SU-DHL-6 (cell line): ENCODE results near the gene EFCAB13.

Source experiments
- H2AFZ ChIP-seq: fragments of 200-600 bp; sonication (generic); 2 replicates; pipeline ENCODE4 v1.6.1; 2014; ENCODE audit warnings: low read depth, mild to moderate bottlenecking, moderate library complexity, mixed read lengths, antibody characterized with exemption, low read length; ENCODE audit not compliant: severe bottlenecking
- H3F3A ChIP-seq: fragments of 200-600 bp; shearing (Covaris generic); 2 replicates; pipeline ENCODE4 v1.6.0; 2016; ENCODE audit warnings: antibody characterized with exemption, mild to moderate bottlenecking; ENCODE audit not compliant: insufficient read depth
- H3K27ac ChIP-seq: fragments of 200-600 bp; sonication (generic); 2 replicates; pipeline ENCODE4 v1.5.1; 2016; ENCODE audit warnings: low read depth, mild to moderate bottlenecking, low read length, moderate library complexity, mixed read lengths
- H3K27me3 ChIP-seq: fragments of 200-600 bp; sonication (generic), shearing (Covaris generic); 2 replicates; pipeline ENCODE4 v1.6.0; 2014; ENCODE audit warnings: mild to moderate bottlenecking, low read length
- H3K36me3 ChIP-seq: fragments of 200-600 bp; sonication (generic); 2 replicates; pipeline ENCODE4 v1.6.1; 2014; ENCODE audit warnings: mild to moderate bottlenecking, low read length, mixed read lengths
- H3K4me2 ChIP-seq: fragments of 300-600, 200-600 bp; shearing (Covaris generic), sonication (generic); 2 replicates; pipeline ENCODE4 v1.6.0; 2014; ENCODE audit warnings: low read length, low read depth, mild to moderate bottlenecking; ENCODE audit not compliant: poor library complexity, severe bottlenecking
- H3K4me3 ChIP-seq: fragments of 200-600 bp; sonication (generic); 2 replicates; pipeline ENCODE4 v1.5.1; 2014; ENCODE audit warnings: antibody characterized with exemption, low read length, mild to moderate bottlenecking, mixed read lengths; ENCODE audit not compliant: insufficient read depth, poor library complexity, severe bottlenecking
- H3K79me2 ChIP-seq: fragments of 200-600 bp; sonication (generic); 2 replicates; pipeline ENCODE4 v1.6.1; 2014; ENCODE audit warnings: mild to moderate bottlenecking, low read length, moderate library complexity; ENCODE audit not compliant: insufficient read depth
- H3K9ac ChIP-seq: fragments of 200-600 bp; sonication (generic); 2 replicates; pipeline ENCODE4 v1.7.0; 2014; ENCODE audit warnings: mild to moderate bottlenecking, low read length
- H3K9me2 ChIP-seq: fragments of 200-600 bp; sonication (generic); replicated peaks from 2 replicates; pipeline ENCODE4 v1.6.1; 2014; ENCODE audit warnings: low read length; ENCODE audit not compliant: insufficient read depth
- H3K9me3 ChIP-seq: fragments of 200-600 bp; sonication (generic); 2 replicates; pipeline ENCODE4 v1.6.1; 2014; ENCODE audit warnings: low read length, mixed read lengths; ENCODE audit not compliant: insufficient read depth
- H4K20me1 ChIP-seq: fragments of 200-600 bp; sonication (generic); 2 replicates; pipeline ENCODE4 v1.6.1; 2014; ENCODE audit warnings: low read depth, mild to moderate bottlenecking, antibody characterized with exemption, low read length, moderate library complexity, mixed read lengths
- CTCF ChIP-seq: fragments of 200-600 bp; sonication (generic); IDR thresholded peaks from one replicate; pipeline ENCODE4 v1.5.1; 2017; ENCODE audit warnings: antibody characterized with exemption, mild to moderate bottlenecking, low read length, moderate library complexity; ENCODE audit not compliant: insufficient read depth, poor library complexity, severe bottlenecking
- EZH2phosphoT487 ChIP-seq: fragments of 200-600 bp; sonication (generic), shearing (Covaris generic); conservative IDR thresholded peaks from 2 replicates; pipeline ENCODE4 v1.6.1; 2018; ENCODE audit warnings: mild to moderate bottlenecking, antibody characterized with exemption, low read length, moderate library complexity, mixed read lengths

The EFCAB13 gene

DNA sequence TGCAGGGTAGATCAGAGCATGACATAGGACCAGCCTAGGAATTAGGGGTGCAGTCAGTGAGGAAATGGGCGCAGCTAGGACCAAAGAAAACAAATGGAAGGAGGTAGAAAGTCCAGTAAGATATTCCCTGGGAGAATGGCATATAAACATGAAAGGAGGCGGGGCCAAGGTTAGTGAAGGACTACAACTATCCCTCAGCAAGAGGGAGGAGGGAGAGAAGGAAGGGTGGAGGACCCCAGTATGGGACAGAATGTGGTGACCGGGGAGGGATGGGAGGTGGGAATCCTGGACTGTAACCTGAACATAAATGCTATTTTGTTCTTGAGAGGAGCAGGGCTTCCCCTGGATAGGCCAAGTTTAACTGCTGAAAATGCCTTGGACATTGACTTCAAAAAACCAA lies 47.3 kb upstream of the EFCAB13 start:
- Histone ChIP-seq H3K4me3 (no peak overlapping the region), H3K27ac (no peak overlapping the region), H3K9me2 (no peaks in the 10 kb centered on the region), H3K36me3 (no peaks in the 10 kb centered on the region), H3K4me2 (no peak overlapping the region), H3K9me3 (no peaks in the 10 kb centered on the region), H4K20me1 (no peaks in the 10 kb centered on the region), H3K9ac (no peak overlapping the region), H2AFZ (no peak overlapping the region), H3K79me2 (no peaks in the 10 kb centered on the region), H3K27me3 (no peaks in the 10 kb centered on the region), H3F3A (no peaks in the 10 kb centered on the region)
- TF ChIP-seq EZH2phosphoT487, result no peak
- TF ChIP-seq CTCF, result no peak

DNA sequence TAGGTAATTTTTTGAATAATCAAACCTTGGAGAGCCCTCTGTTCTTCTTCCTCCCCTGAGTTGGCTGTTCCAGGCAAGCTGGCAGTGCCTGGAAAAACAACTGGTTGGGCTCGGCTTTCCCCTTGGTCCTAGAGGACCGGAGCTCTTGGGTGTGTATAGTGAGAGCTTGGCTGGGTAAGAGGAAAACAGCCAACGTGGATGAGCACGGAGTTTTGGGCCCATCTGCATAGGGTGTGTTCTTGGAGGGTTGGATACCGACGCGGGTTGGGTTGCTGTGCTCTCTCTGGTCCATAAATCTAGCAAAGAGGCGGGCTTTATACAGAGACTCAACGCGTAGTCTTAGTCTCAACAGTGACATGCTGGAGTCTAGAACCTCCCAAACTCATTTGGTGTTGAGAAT lies 46.9 kb upstream of the EFCAB13 start:
- TF ChIP-seq EZH2phosphoT487 (no peak), CTCF (no peak)
- no peak overlapping the region for H3K27ac ChIP-seq

GRCh38 chr17:47277921-47278320 lies 45.8 kb upstream of the EFCAB13 start:
- Histone ChIP-seq H3F3A (no peaks in the 10 kb centered on the region), H3K36me3 (no peaks in the 10 kb centered on the region), H3K4me2 (no peak overlapping the region), H3K4me3 (no peak overlapping the region), H2AFZ (no peak overlapping the region), H3K9me2 (no peaks in the 10 kb centered on the region), H3K9me3 (no peaks in the 10 kb centered on the region), H4K20me1 (no peaks in the 10 kb centered on the region), H3K79me2 (no peaks in the 10 kb centered on the region), H3K9ac (no peak overlapping the region), H3K27me3 (no peaks in the 10 kb centered on the region), H3K27ac (no peak overlapping the region)
- TF ChIP-seq EZH2phosphoT487 (no peak), CTCF (no peak)

More for the DNA sequence above, 46.9 kb upstream of the EFCAB13 start:
- Histone ChIP-seq H4K20me1 (no peaks in the 10 kb centered on the region), H3K27me3 (no peaks in the 10 kb centered on the region), H3K4me3 (no peak overlapping the region), H3K9ac (no peak overlapping the region), H3F3A (no peaks in the 10 kb centered on the region), H3K4me2 (no peak overlapping the region), H3K9me2 (no peaks in the 10 kb centered on the region), H3K36me3 (no peaks in the 10 kb centered on the region), H3K79me2 (no peaks in the 10 kb centered on the region), H3K9me3 (no peaks in the 10 kb centered on the region), H2AFZ (no peak overlapping the region)
